Measurements from ENCODE around the gene CLIP3.
"Not testable (repeated sequence)": the region's sequence is repeated elsewhere in the genome, so short reads cannot be mapped to it uniquely, and the experiment has no call there.

The CLIP3 gene, protein sequence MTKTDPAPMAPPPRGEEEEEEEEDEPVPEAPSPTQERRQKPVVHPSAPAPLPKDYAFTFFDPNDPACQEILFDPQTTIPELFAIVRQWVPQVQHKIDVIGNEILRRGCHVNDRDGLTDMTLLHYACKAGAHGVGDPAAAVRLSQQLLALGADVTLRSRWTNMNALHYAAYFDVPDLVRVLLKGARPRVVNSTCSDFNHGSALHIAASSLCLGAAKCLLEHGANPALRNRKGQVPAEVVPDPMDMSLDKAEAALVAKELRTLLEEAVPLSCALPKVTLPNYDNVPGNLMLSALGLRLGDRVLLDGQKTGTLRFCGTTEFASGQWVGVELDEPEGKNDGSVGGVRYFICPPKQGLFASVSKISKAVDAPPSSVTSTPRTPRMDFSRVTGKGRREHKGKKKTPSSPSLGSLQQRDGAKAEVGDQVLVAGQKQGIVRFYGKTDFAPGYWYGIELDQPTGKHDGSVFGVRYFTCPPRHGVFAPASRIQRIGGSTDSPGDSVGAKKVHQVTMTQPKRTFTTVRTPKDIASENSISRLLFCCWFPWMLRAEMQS

DNA sequence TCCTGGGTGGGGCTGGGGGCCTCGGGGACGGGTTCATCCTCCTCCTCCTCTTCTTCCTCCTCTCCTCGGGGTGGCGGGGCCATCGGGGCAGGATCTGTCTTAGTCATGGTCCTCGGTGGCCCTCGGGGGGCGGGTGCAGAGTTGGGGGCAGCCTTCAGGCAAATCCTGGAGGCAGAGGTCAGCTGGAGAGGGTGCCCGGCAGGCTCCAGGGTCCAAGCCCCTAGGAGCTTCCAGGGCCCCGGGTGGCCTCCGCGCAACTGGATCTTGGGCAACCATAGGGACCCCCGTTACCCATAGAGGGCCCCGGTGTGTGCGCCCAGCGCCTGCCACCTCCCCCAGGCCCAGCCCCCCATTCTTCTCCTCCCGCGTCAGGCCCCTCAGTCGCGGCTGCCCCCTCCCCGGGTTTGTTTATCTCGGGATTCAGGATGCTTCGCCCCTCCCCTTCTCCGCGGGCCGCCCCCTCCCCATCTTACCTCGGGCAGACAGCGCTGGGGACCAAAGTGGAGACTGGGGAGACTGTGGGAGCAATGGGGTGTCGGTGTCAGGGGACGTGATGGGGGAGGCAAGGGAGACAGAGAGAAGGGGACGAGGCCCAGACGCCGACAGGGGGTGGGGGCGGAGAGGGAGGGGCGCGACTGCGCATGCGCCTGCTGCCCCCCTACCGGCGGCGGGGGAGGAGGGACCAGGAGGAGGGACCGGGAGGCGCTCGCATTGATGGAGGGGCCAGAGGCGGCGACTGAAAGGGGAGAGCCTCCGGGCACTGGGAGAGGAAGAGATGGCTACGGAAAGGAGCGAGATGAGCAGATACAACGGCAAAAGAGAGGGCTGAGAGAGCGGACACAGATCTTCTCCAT lies at the start of gene CLIP3:
Gene CLIP3 (minus strand): TSS at position 623 of the 854 bp plus-strand sequence. CDS start 516 bp downstream, at position 107.
- no peak for DNase-seq

GRCh38 chr19:36081894-36082293 lies 49.2 kb upstream of the CLIP3 start:
- no peak for DNase-seq

- no peak for DNase-seq
These were observed 48.7 kb upstream of the CLIP3 start for GRCh38 chr19:36081385-36081784.

DNA sequence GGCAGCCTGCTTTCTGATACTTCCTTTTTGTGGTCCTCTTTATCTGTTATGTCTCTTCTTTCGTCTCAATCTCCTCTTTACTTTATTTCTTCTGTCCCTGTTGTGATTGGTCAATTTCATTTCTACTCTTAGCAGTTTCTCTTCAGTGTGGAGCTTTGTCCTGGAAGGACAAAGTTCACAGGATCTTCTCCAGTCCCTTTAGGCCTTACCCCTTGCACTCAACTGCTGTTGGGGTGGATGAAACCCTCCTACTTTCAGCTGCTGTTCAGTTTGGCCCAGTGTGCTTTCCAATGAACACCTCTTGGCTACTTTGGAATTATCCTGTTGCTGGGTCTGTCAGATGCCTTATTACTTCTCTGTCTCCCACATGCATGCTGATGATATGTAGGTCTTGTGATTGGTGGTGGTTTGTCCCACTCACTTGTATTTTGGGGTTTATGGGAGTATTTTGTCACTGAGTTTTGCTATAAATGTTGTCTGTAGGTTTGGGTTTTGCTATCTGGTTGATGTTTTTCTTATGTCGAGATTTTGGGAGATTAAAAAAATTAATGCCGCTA lies 46.8 kb upstream of the CLIP3 start:
- DNase-seq = no peak

DNA sequence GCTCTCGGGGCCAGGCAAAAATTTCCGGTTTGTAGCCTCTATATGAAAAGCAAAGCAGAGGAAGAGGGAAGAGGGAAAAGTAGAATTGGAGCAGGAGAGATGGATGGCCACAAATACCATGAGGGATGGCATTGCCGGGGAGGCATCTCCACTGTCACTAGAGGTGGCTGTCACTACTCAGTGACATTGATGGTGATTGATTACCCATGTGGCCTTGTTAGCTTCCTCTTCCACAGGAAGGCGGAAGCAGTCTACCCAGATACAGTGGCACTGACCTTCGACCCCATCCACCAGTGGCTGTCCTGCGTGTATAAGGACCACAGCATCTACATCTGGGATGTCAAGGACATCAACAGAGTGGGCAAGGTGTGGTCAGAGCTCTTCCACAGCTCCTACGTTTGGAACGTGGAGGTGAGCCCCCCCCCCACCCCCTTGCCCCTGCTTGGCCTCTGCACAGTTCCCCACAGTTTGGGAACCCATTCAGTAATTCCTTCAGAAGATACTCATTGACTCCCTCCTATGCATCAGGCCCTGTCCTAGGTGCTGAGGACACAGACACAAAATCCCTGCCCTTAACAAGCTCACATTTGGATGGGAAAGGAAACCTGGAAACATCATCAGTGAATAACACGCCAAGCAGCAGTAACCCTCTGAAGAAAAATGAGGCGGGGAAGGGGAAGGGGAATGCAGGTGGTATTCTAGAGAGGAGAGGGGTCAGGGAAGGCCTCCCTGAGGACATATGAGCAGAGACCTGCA lies 40.6 kb upstream of the CLIP3 start:
- no peak for DNase-seq

DNA sequence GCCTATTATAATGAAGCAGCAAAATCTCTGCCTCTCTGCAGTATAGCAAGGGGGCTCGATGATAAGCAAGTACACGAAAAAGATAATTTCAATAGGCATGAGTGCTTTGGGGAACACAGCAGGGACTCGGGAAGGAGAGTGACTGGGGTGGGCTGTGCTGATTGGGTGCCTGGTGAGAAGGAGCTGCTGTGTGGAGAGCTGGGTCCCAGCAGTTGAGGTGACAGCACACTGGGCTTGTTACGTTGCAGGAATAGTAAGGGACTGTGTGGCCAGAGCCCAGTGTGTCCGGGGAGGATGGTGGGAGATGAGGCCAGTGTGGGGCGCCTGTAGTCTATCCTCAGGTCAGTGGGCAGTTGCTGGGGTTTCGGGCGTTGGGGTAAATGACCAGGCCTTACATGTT lies 39.4 kb upstream of the CLIP3 start:
- no peak for DNase-seq

DNA sequence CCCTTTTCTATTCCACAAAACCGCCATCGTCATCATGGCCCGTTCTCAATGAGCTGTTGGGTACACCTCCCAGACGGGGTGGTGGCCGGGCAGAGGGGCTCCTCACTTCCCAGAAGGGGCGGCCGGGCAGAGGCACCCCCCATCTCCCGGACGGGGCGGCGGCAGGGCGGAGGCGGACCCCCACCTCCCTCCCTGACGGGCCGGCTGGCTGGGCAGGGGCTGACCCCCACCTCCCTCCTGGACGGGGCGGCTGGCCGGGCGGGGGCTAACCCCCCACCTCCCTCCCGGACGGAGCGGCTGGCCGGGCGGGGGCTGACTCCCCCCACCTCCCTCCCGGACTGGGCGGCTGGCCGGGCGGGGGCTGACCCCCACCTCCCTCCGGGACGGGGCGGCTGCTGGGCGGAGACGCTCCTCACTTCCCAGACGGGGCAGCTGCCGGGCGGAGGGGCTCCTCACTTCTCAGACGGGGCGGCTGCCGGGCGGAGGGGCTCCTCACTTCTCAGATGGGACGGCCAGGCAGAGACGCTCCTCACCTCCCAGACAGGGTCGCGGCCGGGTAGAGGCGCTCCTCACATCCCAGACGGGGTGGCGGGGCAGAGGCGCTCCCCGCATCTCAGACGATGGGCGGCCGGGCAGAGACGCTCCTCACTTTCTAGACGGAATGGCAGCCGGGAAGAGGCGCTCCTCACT lies 36.3 kb upstream of the CLIP3 start:
- not testable (repeated sequence) for DNase-seq

- DNase-seq = no peak
These were observed 35.0 kb upstream of the CLIP3 start for GRCh38 chr19:36067681-36068080.

DNA sequence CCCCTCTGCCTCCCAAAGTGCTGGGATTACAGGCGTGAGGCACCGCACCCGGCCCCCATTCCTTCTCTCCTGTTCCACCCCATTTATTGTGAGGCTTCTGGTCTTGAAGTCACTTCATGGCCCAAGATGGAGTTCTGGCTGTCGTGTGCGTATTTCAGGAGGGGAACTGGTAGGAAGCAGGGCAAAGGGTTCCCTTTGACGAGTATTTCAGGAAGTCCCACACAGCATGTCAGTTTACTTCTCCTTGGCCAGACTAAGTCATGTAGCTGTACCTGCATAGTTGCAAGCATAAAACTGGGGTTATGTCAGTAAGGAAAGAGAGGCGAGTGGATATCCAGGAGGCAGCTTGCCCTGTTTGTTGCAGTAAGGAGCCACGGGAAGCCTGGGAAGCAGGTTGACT lies 32.2 kb upstream of the CLIP3 start:
- DNase-seq = no peak

DNA sequence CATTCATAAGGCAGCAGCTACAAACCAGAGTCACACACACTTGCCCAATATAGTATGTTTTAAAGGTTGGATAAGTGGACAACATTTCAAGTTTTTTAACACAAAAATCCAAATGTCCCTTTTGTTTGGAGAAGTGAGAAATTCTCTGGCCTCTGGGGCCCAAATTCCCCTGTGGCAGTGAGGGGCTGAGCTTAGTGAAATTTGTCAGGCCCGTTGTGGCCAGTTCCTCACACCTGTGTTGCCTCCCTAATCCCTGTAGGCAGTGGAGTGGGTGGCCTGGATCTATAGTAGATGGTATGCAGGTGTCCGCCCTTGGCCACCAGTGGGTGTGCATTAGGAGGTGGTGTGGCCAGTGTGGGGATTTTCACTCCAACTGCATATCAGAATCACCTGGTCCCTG lies 28.7 kb upstream of the CLIP3 start:
- DNase-seq = no peak

DNA sequence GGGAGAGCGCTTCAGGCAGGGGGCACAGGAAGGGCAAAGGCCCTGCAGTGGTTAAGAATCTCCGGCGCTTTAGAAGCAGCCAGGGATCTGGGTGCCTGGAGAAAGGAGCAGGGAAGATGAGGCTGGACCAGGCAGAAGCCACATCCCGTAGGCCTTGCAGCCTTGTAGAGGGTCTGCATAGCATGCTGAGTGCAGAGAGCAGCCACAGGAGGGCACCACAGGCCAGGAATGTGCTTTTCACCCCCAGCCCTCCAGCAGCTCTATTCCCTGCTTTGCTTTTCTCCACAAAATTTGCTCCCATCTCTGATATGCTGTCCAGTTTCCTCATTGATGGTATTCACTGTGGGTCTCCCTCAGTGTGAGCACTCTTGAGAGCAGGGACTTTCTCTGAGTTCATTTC lies 27.8 kb upstream of the CLIP3 start:
- DNase-seq = no peak

DNA sequence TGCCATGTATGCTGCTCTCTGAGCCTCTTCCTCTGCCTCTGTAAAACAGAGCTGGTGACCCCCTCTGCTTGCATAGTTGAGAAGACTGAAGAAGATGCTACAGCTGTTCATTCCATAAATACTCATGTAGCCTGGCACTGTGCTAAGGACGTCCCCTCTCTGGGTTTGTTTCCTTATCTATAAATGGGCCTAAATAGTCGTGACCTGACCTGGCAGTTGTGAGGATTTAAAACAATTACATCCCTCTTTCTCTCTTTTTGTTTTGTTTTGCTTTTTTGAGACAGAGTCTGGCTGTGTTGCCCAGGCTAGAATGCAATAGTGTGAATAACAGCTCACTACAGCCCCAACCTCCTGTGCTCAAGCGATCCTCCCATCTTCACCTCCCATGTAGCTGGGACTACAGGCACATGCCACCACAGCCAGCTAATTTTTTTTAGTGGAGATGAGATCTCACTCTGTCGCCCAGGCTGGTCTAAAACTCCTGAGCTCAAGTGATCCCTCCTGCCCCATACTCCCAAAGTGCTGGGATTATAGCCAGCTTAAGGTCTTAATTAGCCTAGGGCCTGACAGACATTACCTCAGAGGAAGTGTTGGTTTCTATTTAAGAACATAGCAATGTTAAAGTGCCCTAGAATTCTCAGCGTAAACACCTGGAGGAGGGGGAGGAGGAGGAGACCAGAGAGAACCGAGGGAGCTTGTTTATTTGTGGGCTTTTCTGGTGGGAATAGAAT lies 26.7 kb upstream of the CLIP3 start:
- DNase-seq = no peak

DNA sequence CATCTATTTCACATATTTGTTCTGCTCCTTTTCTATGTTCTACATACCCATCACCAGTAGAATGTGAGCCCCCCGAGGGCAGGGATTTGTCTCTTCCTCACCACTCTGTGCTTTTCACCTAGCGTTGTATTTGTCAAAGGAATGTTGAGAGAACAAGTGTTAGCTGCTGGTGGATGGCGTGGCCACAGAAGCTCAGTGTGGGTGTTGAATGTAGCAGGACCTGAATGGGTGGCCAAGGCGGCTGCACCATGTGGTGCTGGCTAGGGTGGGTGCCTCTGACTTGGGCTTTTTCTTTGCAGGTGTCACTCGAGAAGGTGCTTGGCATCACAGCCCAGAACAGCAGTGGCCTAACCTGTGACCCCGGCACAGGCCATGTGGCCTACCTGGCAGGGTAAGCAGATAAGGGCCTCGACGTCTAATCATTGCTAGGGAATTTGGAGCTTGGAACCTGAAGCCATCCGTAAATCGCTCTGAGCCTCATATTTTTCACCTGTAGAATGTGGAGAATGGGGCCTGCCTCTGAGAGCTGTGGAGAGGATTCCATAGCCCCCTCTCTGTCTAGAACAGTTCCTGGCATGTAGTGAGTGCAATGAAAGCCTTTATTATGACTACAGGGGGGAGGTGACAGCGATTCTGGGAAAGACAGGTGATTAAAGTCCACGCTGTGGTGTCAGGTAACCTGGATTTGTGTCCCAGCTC lies 26.0 kb upstream of the CLIP3 start:
- DNase-seq = no peak

- peak; percentile 94 for DNase-seq
These were observed 22.3 kb upstream of the CLIP3 start, which contains the start of gene WDR62 for GRCh38 chr19:36054733-36055686. Gene WDR62, plus strand, starts transcription at chr19:36054897. Its CDS starts 75 bp downstream, at chr19:36054972.

DNA sequence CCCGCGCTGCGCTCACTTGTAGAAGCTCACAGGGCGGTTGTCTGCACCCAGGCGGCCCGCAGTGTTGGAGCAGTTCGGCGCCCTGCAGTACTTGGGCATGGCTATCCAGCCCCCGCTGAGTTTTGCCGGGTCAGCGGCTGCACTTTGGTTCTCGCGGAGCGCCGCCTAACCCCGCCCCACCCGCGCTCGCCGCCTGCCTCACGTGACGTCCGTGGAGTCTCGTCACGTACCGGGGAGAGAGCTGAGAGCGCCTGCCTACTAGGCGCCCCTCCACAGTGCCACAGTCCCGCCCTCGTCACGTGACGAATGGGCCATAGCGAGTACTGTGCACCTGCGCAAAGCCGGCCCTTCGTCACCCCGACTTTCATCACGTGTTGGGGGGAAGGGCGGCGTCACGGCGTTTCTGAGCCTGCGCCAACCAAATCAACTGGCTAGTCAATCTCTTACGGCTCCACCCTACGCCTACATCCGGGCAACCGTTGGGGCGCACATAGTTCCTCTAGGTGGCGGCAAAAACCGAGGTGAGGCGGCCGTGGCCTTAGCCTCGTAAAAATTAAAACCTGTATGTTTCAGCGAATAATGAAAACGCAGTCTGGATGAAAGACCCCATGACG lies 21.6 kb upstream of the CLIP3 start, which contains the start of gene THAP8:
Gene THAP8 (minus strand): TSS at position 167 of the 614 bp plus-strand sequence. CDS start 68 bp downstream, at position 99.
- DNase-seq = peak; percentile 100

GRCh38 chr19:36051637-36052036 lies 19.0 kb upstream of the CLIP3 start:
- no peak for DNase-seq

- no peak for DNase-seq
These were observed 18.6 kb upstream of the CLIP3 start for GRCh38 chr19:36051236-36051635.

GRCh38 chr19:36049080-36049698 lies 16.5 kb upstream of the CLIP3 start:
- DNase-seq = no peak

Data from NK-92 treated with Interleukin-12 subunit alpha and Interleukin-12 subunit beta, amount 100 ng/mL, for 24 hours (cell line).